Astrocyte of the spinal cord (primary cell): ENCODE measurements around the gene MRPS18A.
"Not testable (repeated sequence)": the region's sequence is repeated elsewhere in the genome, so short reads cannot be mapped to it uniquely, and the experiment has no call there.

Experiments
- DNase-seq: peaks from one replicate; pipeline ENCODE4 v3.0.0; 2011; ENCODE audit warnings: low read depth, low spot score
- H3K4me3 ChIP-seq: 2 replicates; pipeline ENCODE4 v1.5.1; 2011; ENCODE audit warnings: low read depth, mild to moderate bottlenecking, low read length, moderate library complexity
- CTCF ChIP-seq: IDR thresholded peaks from 2 replicates; pipeline ENCODE4 v1.5.1; 2012; ENCODE audit warnings: low read depth, mild to moderate bottlenecking, low read length, inconsistent platforms
- in situ Hi-C: cut with HindIII; loops from 2 replicates; pipeline ENCODE4 v1.10.0; 2017; ENCODE audit warnings: low sequenced_read_pairs

The MRPS18A gene

DNA sequence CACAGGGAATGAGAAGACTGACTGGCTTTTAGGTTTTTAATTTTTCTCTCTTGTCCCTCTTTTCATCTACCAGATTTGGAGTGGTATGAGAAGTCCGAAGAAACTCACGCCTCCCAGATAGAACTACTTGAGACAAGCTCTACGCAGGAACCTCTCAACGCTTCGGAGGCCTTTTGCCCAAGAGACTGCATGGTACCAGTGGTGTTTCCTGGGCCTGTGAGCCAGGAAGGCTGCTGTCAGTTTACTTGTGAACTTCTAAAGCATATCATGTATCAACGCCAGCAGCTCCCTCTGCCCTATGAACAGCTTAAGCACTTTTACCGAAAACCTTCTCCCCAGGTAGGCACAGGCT lies 51.3 kb downstream of the MRPS18A start:
- no peak for TF ChIP-seq CTCF
- no peak for DNase-seq
- in situ Hi-C loops, result no loop called here
- peak overlapping the region; percentile 93 for H3K4me3 ChIP-seq

DNA sequence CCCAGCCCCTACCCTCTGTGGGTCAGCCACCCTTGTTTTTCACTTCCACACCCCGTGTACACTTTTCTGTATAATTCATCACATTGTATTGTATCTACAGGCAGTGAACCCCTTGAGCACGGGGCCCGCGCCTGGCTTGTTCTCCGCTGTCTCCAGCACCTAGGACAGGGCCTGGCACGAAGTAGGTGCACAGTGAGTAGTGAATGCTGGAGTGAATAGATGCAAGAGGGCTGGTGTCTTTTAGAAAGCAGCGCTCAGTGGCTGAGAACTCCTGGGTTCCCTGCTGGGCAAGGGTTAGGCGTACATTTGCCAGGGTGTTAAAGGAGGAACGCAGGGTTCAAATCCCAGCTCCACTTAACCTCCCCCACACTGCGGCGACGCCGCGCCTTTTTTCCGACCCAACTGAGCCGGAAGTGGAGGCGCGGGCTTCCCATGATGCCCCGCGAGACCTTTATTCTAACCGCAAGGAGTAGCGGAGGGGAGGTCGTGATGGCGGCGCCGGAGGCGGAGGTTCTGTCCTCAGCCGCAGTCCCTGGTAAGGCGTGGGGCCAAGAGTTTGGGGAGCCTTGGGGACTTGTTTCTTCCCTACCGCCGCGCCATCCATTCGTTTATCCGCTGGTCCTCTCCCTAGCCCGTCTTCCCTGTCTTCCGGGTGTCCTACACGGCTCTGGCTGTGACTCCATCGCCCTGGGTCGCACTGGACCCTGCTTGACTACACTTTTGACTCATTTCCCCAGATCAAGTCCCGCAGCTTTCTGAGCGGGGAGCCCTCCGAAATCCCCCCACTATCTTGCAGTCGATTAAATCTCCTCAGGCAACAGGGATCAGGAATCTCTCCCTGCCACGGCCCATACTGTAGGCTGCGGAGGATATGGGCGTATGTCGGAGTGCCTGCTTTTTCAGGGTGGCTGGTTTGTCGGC lies 51.9 kb downstream of the MRPS18A start, which contains the start of gene MAD2L1BP:
TSS of gene MAD2L1BP (plus strand) at position 454 of the 921 bp plus-strand sequence. CDS start at position 490, 36 bp downstream.
- peak within 1 kb of the TSS; percentile 93 for H3K4me3 ChIP-seq
- DNase-seq, result peak; percentile 72
- in situ Hi-C loops, result no loop called here
- no peak for TF ChIP-seq CTCF

- no peak for DNase-seq
- no peak for TF ChIP-seq CTCF
- in situ Hi-C loops, result no loop called here
- H3K4me3 ChIP-seq, result no peak overlapping the region
Measured at GRCh38 chr6:43634702-43635303, 52.8 kb downstream of the MRPS18A start.

- DNase-seq, in situ Hi-C loops, H3K4me3 ChIP-seq: not testable (repeated sequence)
Measured at GRCh38 chr6:43633002-43633401, 54.6 kb downstream of the MRPS18A start.

- no peak for TF ChIP-seq CTCF
- in situ Hi-C loops, result no loop called here
- DNase-seq, result no peak
- no peak overlapping the region for H3K4me3 ChIP-seq
Measured at GRCh38 chr6:43630980-43631619, 56.5 kb downstream of the MRPS18A start.

- in situ Hi-C loops, result no loop called here
- DNase-seq, result peak; percentile 99
- H3K4me3 ChIP-seq, result peak overlapping the region; percentile 97
- no peak for TF ChIP-seq CTCF
Measured at GRCh38 chr6:43629505-43630300, 57.9 kb downstream of the MRPS18A start.
